GM23338 (cell line): Measurements from ENCODE around the gene ATP4A. TPM values are rescaled to one million over a fixed set of nuclear protein-coding genes. Genes with fewer than 3 reads are reported as not detected.

Experiments
- ATAC-seq: fragments of 200-7000 bp; cut with Tn5 transposase; 3 replicates; pipeline ENCODE4 v1.9.1; 2020
- DNase-seq: peaks from one replicate; pipeline ENCODE4 v3.0.0-alpha.2; 2015; ENCODE audit warnings: low spot score
- H2AFZ ChIP-seq: fragments of 200-600 bp; sonication (generic); 2 replicates; pipeline ENCODE4 v1.8.0; 2016; ENCODE audit warnings: antibody characterized with exemption, mild to moderate bottlenecking, moderate library complexity
- H3F3A ChIP-seq: fragments of 200-600 bp; sonication (generic); replicated peaks from 2 replicates; pipeline ENCODE4 v1.8.0; 2017; ENCODE audit warnings: antibody characterized with exemption, mixed run types, low read depth
- H3K27ac ChIP-seq: fragments of 200-600 bp; sonication (generic); 2 replicates; pipeline ENCODE4 v1.6.1; 2016; ENCODE audit warnings: low read depth
- H3K27me3 ChIP-seq: fragments of 200-600 bp; sonication (generic); 2 replicates; pipeline ENCODE4 v1.8.0; 2016; ENCODE audit warnings: mild to moderate bottlenecking, mixed run types, moderate library complexity; ENCODE audit not compliant: insufficient read depth
- H3K36me3 ChIP-seq: fragments of 200-600 bp; sonication (generic); 2 replicates; pipeline ENCODE4 v1.8.0; 2016; ENCODE audit warnings: mild to moderate bottlenecking; ENCODE audit not compliant: insufficient read depth
- H3K4me1 ChIP-seq: fragments of 200-600 bp; sonication (generic); 2 replicates; pipeline ENCODE4 v1.8.0; 2016; ENCODE audit warnings: mild to moderate bottlenecking, moderate library complexity; ENCODE audit not compliant: insufficient read depth
- H3K4me2 ChIP-seq: fragments of 200-600 bp; sonication (generic); 2 replicates; pipeline ENCODE4 v1.7.1; 2017; ENCODE audit warnings: mixed run types
- H3K4me3 ChIP-seq: fragments of 200-600 bp; sonication (generic); 2 replicates; pipeline ENCODE4 v1.6.1; 2016; ENCODE audit warnings: mixed run types
- H3K79me2 ChIP-seq: fragments of 200-600 bp; sonication (generic); replicated peaks from 2 replicates; pipeline ENCODE4 v1.8.0; 2017; ENCODE audit warnings: mild to moderate bottlenecking; ENCODE audit not compliant: insufficient read depth
- H3K9me2 ChIP-seq: fragments of 200-600 bp; sonication (generic); 2 replicates; pipeline ENCODE4 v1.8.0; 2017; ENCODE audit not compliant: insufficient read depth
- H4K20me1 ChIP-seq: fragments of 200-600 bp; sonication (generic); replicated peaks from 2 replicates; pipeline ENCODE4 v1.8.0; 2017; ENCODE audit warnings: mild to moderate bottlenecking; ENCODE audit not compliant: insufficient read depth
- H3K27ac Mint-ChIP-seq: 2 replicates; pipeline ENCODE4 v1.8.0; 2020; ENCODE audit warnings: inconsistent platforms, mild to moderate bottlenecking, moderate library complexity, mixed read lengths
- H3K27me3 Mint-ChIP-seq: 3 replicates; pipeline ENCODE4 v1.8.0; 2022; ENCODE audit warnings: low read depth, mild to moderate bottlenecking, moderate library complexity, mixed read lengths, inconsistent platforms; ENCODE audit not compliant: insufficient read depth, poor library complexity
- H3K36me3 Mint-ChIP-seq: 3 replicates; pipeline ENCODE4 v1.8.0; 2021; ENCODE audit warnings: low read depth, mild to moderate bottlenecking, inconsistent platforms, moderate library complexity, mixed read lengths
- H3K4me1 Mint-ChIP-seq: 3 replicates; pipeline ENCODE4 v1.8.0; 2020; ENCODE audit warnings: mild to moderate bottlenecking, inconsistent platforms, mixed read lengths
- H3K4me3 Mint-ChIP-seq: 3 replicates; pipeline ENCODE4 v1.8.0; 2021; ENCODE audit warnings: moderate library complexity, mild to moderate bottlenecking, inconsistent platforms, mixed read lengths
- H3K9me3 Mint-ChIP-seq: 3 replicates; pipeline ENCODE4 v1.8.0; 2020; ENCODE audit warnings: moderate library complexity, mild to moderate bottlenecking, inconsistent platforms, mixed read lengths
- CREB1 ChIP-seq: fragments of 250-450 bp; sonication (Bioruptor Pico); IDR thresholded peaks from 2 replicates; pipeline ENCODE4 v1.5.0; 2020; ENCODE audit warnings: low read depth, mild to moderate bottlenecking, moderate library complexity
- ETS1 ChIP-seq: IDR thresholded peaks from 2 replicates; pipeline ENCODE4 v1.6.1; 2016; ENCODE audit warnings: antibody characterized with exemption
- NANOG ChIP-seq: IDR thresholded peaks from 2 replicates; pipeline ENCODE4 v1.6.1; 2016; ENCODE audit warnings: antibody characterized with exemption, borderline replicate concordance
- POLR2AphosphoS5 ChIP-seq: IDR thresholded peaks from 2 replicates; pipeline ENCODE4 v1.6.1; 2016; ENCODE audit warnings: antibody characterized with exemption, low read depth
- REST ChIP-seq: IDR thresholded peaks from one replicate; pipeline ENCODE4 v1.6.1; 2018; ENCODE audit warnings: antibody characterized with exemption; ENCODE audit not compliant: unreplicated experiment
- STAT1 ChIP-seq: IDR thresholded peaks from one replicate; pipeline ENCODE4 v1.6.1; 2016; ENCODE audit warnings: antibody characterized with exemption; ENCODE audit not compliant: unreplicated experiment
- ZNF331 ChIP-seq: fragments of 250-450 bp; sonication (Bioruptor Pico); IDR thresholded peaks from 2 replicates; pipeline ENCODE4 v1.5.0; 2020; ENCODE audit warnings: low read depth, mild to moderate bottlenecking, moderate library complexity
- polyA plus RNA-seq: library from polyadenylated mRNA; unstranded; fragments of >200 nt; fragmentation: Nextera tagmentation; extraction: Ambion mirVana; gene quantifications from 2 replicates; pipeline ENCODE4 v1.2.1, GENCODE V29; 2016
- total RNA-seq: library from RNA; depleted of rRNA; stranded (reverse); fragments of >200 nt; shearing (Covaris generic); gene quantifications from 2 replicates; pipeline ENCODE4 v1.2.3, GENCODE V29; 2014

The ATP4A gene
- total and polyA plus RNA-seq, 2 experiments from 2014 or later = 0.61 to 0.63 TPM

- peak overlapping the region; percentile 70; the same call in 1 of the 2 replicates for H3K27ac Mint-ChIP-seq
- H3K4me3 Mint-ChIP-seq = peak overlapping the region; percentile 99
- ATAC-seq (no peak), DNase-seq (no peak)
- peaks cover 50% of the 10 kb centered on the region for H3K36me3 Mint-ChIP-seq
- peaks cover 29% of the 10 kb centered on the region for H3K4me1 Mint-ChIP-seq
- H3K27me3 ChIP-seq = no peaks in the 10 kb centered on the region
- H3K27ac ChIP-seq = no peak overlapping the region
- H4K20me1 ChIP-seq = peaks cover 9% of the 10 kb centered on the region
- peaks cover 11% of the 10 kb centered on the region for H3K27me3 Mint-ChIP-seq
- no peaks in the 10 kb centered on the region for H3K9me2 ChIP-seq
- H2AFZ ChIP-seq = no peak overlapping the region
- H3K9me3 Mint-ChIP-seq = no peaks in the 10 kb centered on the region; the same call in 2 of the 3 replicates
- TF ChIP-seq ETS1 = no peak
- H3K4me3 ChIP-seq = peak overlapping the region; percentile 99
- H3K4me2 ChIP-seq = peak overlapping the region; percentile 98
- peaks cover 27% of the 10 kb centered on the region for H3K79me2 ChIP-seq
- H3F3A ChIP-seq = peaks cover 13% of the 10 kb centered on the region; the same call in 1 of the 2 replicates
- H3K36me3 ChIP-seq = peaks cover 1% of the 10 kb centered on the region; the same call in 1 of the 2 replicates
- H3K4me1 ChIP-seq = peaks cover 15% of the 10 kb centered on the region; the same call in 1 of the 2 replicates
These were observed 16.9 kb downstream of the ATP4A start for GRCh38 chr19:35546532-35546931.

- ATAC-seq = peak; percentile 57
- peak; percentile 63 for DNase-seq
These were observed 17.5 kb downstream of the ATP4A start for GRCh38 chr19:35545855-35546381.

GRCh38 chr19:35545001-35545854 lies 18.2 kb downstream of the ATP4A start, which contains the start of gene TMEM147:
Gene TMEM147, plus strand, starts transcription at chr19:35545626. Its CDS starts 114 bp downstream, at chr19:35545740.
- Mint-ChIP-seq H3K4me3 (peak within 1 kb of the TSS; percentile 99), H3K27me3 (peaks cover 10% of the 10 kb centered on the region), H3K36me3 (peaks cover 56% of the 10 kb centered on the region), H3K9me3 (no peaks in the 10 kb centered on the region; the same call in 2 of the 3 replicates), H3K4me1 (peaks cover 34% of the 10 kb centered on the region), H3K27ac (peak within 1 kb of the TSS; percentile 96)
- peak within 1 kb of the TSS; percentile 81 for H3K27ac ChIP-seq
- TF ChIP-seq POLR2AphosphoS5 (peak; percentile 85), REST (no peak), ETS1 (peak; percentile 94), CREB1 (CRISPR knock-in tag) (peak; percentile 99)
- no peaks in the 10 kb centered on the region for H3K27me3 ChIP-seq
- H4K20me1 ChIP-seq = peaks cover 9% of the 10 kb centered on the region
- peak within 1 kb of the TSS; percentile 98 for H3K4me2 ChIP-seq
- H2AFZ ChIP-seq = peak within 1 kb of the TSS; percentile 93
- peaks cover 27% of the 10 kb centered on the region for H3K79me2 ChIP-seq
- ATAC-seq = peak; percentile 93
- H3K4me1 ChIP-seq = peaks cover 15% of the 10 kb centered on the region; the same call in 1 of the 2 replicates
- H3K9me2 ChIP-seq = no peaks in the 10 kb centered on the region
- peak within 1 kb of the TSS; percentile 99 for H3K4me3 ChIP-seq
- peaks cover 7% of the 10 kb centered on the region; the same call in 1 of the 2 replicates for H3K36me3 ChIP-seq
- DNase-seq = peak; percentile 94
- peaks cover 13% of the 10 kb centered on the region; the same call in 1 of the 2 replicates for H3F3A ChIP-seq

More at GRCh38 chr19:35545855-35546381, 17.5 kb downstream of the ATP4A start:
- Histone ChIP-seq H3K4me3 (peak overlapping the region; percentile 99), H3K36me3 (peaks cover 7% of the 10 kb centered on the region; the same call in 1 of the 2 replicates), H3K4me2 (peak overlapping the region; percentile 98), H3F3A (peaks cover 13% of the 10 kb centered on the region; the same call in 1 of the 2 replicates), H3K27ac (peak overlapping the region; percentile 81; the same call in 1 of the 2 replicates), H3K79me2 (peaks cover 27% of the 10 kb centered on the region), H3K9me2 (no peaks in the 10 kb centered on the region), H2AFZ (peak overlapping the region; percentile 89), H4K20me1 (peaks cover 9% of the 10 kb centered on the region), H3K4me1 (peaks cover 15% of the 10 kb centered on the region; the same call in 1 of the 2 replicates), H3K27me3 (no peaks in the 10 kb centered on the region)
- Mint-ChIP-seq H3K27ac (peak overlapping the region; percentile 96), H3K36me3 (peaks cover 51% of the 10 kb centered on the region), H3K4me3 (peak overlapping the region; percentile 99), H3K4me1 (peaks cover 29% of the 10 kb centered on the region), H3K9me3 (no peaks in the 10 kb centered on the region; the same call in 2 of the 3 replicates), H3K27me3 (peaks cover 9% of the 10 kb centered on the region)
- TF ChIP-seq NANOG (no peak), ZNF331 (no peak), STAT1 (no peak)
